Activated B cell treated with CpG ODN at 0.5 μM for 24 hours (primary cell): ENCODE measurements around the gene MBTD1. TPM values are rescaled to one million over a fixed set of nuclear protein-coding genes. Genes with fewer than 3 reads are reported as not detected.
"Not testable (repeated sequence)": the region's sequence is repeated elsewhere in the genome, so short reads cannot be mapped to it uniquely, and the experiment has no call there.

ENCODE experiments used
- ATAC-seq: fragments of 200-7000 bp; cut with Tn5 transposase; one replicate; pipeline ENCODE4 v1.10.0; 2021; ENCODE audit warnings: low read depth, mild to moderate bottlenecking, moderate library complexity
- CTCF ChIA-PET: fragments of 350-600 bp; sonication (Branson Sonifier 250); formaldehyde crosslinking; loops from one replicate; lab custom pipeline; 2021; ENCODE audit warnings: antibody characterized with exemption; lab: Charles Lee
- POLR2A ChIA-PET: fragments of 350-600 bp; sonication (Branson Sonifier 250); formaldehyde crosslinking; loops from one replicate; lab custom pipeline; 2021; ENCODE audit warnings: antibody characterized with exemption; lab: Charles Lee
- DNase-seq: peaks from one replicate; pipeline ENCODE4 v3.0.0; 2022
- H3K27ac Mint-ChIP-seq: one replicate; pipeline ENCODE4 v1.8.0; 2020; ENCODE audit warnings: mixed read lengths
- H3K27me3 Mint-ChIP-seq: one replicate; pipeline ENCODE4 v1.8.0; 2021; ENCODE audit warnings: mixed read lengths
- H3K36me3 Mint-ChIP-seq: one replicate; pipeline ENCODE4 v1.8.0; 2021; ENCODE audit warnings: low read depth, mixed read lengths
- H3K4me1 Mint-ChIP-seq: one replicate; pipeline ENCODE4 v1.8.0; 2021; ENCODE audit warnings: mixed read lengths
- H3K4me3 Mint-ChIP-seq: one replicate; pipeline ENCODE4 v1.8.0; 2020; ENCODE audit warnings: mild to moderate bottlenecking, mixed read lengths
- H3K9me3 Mint-ChIP-seq: one replicate; pipeline ENCODE4 v1.8.0; 2020; ENCODE audit warnings: mixed read lengths
- intact Hi-C: fragments of 100-400 bp; cut with micrococcal nuclease; formaldehyde crosslinking; loops from one replicate; pipeline ENCODE4 v1.15.1; 2024
- total RNA-seq: library from RNA; stranded (reverse); gene quantifications from 2 replicates; pipeline ENCODE4 v1.2.3, GENCODE V29; 2022
- TF ChIP-seq, protein P1 (sequence below): fragments of 200-600 bp; IDR thresholded peaks from one replicate; pipeline ENCODE4 v1.8.0; 2022; ENCODE audit warnings: antibody characterized with exemption, mild to moderate bottlenecking

Gene MBTD1
- total RNA-seq, 1 donor from 2014 or later = 23.6 TPM

DNA sequence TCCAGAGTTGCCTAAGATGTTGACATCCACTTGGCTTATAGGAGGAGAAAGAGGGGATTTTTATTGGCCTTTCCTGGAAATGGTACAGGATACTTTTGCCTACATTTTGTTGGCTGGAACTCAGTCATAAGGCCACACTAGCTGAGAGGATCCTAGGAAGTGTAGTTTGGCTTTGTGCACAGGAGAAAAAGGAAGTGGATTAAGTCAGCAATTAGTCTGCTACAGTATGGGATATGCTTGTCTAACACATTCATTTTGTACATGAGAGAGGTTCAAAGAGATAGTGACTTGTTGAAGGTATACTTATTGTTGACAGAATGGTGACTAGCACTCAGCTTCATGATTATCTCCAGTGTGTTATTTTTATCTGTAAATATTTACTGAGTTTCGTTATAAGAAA lies 10.8 kb upstream of the MBTD1 start:
- DNase-seq = no peak
- peaks cover 84% of the 10 kb centered on the region for H3K36me3 Mint-ChIP-seq
- ATAC-seq = no peak
- intact Hi-C loops = no loop called here
- TF ChIP-seq, protein P1, sequence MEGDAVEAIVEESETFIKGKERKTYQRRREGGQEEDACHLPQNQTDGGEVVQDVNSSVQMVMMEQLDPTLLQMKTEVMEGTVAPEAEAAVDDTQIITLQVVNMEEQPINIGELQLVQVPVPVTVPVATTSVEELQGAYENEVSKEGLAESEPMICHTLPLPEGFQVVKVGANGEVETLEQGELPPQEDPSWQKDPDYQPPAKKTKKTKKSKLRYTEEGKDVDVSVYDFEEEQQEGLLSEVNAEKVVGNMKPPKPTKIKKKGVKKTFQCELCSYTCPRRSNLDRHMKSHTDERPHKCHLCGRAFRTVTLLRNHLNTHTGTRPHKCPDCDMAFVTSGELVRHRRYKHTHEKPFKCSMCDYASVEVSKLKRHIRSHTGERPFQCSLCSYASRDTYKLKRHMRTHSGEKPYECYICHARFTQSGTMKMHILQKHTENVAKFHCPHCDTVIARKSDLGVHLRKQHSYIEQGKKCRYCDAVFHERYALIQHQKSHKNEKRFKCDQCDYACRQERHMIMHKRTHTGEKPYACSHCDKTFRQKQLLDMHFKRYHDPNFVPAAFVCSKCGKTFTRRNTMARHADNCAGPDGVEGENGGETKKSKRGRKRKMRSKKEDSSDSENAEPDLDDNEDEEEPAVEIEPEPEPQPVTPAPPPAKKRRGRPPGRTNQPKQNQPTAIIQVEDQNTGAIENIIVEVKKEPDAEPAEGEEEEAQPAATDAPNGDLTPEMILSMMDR = no peak
- H3K4me1 Mint-ChIP-seq = peaks cover 5% of the 10 kb centered on the region
- CTCF ChIA-PET = no interaction called here
- H3K27ac Mint-ChIP-seq = no peak overlapping the region
- no peaks in the 10 kb centered on the region for H3K27me3 Mint-ChIP-seq
- H3K9me3 Mint-ChIP-seq = no peaks in the 10 kb centered on the region
- no peak overlapping the region for H3K4me3 Mint-ChIP-seq
- POLR2A ChIA-PET = no interaction called here

DNA sequence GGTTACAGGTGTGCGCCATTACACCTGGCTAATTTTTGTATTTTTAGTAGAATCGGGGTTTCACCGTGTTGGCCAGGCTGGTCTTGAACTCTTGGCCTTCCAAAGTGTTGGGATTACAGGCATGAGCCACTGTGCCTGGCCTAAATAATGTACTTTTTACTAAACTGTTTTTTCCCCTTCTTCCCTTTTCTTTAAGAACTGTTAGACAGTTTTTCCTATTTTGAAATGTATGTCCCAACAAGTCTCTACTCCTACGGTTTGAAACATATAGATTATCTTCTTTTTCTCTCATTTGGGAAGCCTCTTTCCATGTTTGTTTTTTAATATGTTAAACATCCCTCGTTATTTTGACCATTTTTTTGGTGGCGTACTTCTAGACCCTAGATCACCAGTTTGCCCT lies 10.1 kb upstream of the MBTD1 start:
- no peak overlapping the region for H3K4me3 Mint-ChIP-seq
- H3K36me3 Mint-ChIP-seq = peaks cover 82% of the 10 kb centered on the region
- H3K27me3 Mint-ChIP-seq = no peaks in the 10 kb centered on the region
- peaks cover 5% of the 10 kb centered on the region for H3K4me1 Mint-ChIP-seq
- intact Hi-C loops = no loop called here
- ChIA-PET CTCF (no interaction called here), POLR2A (no interaction called here)
- TF ChIP-seq, protein P1 = no peak
- H3K27ac Mint-ChIP-seq = no peak overlapping the region
- ATAC-seq (no peak), DNase-seq (no peak)
- no peaks in the 10 kb centered on the region for H3K9me3 Mint-ChIP-seq

DNA sequence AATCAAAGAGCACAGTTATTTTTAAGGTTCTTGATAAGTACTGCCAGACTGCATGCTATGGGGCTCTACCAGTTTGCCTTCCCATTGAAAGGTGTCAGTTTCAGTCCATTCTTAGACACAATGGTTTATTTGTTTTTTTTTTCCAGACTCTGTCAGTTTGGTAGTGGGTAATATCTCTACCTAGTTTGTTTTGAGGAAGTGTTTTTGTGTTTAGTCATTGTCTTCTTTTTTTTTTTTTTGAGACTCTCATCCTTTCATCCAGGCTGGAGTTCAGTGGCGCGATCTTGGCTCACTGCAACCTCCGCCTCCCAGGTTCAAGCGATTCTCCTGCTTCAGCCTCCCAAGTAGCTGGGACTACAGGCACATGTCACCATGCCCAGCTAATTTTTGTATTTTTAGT lies 4.6 kb upstream of the MBTD1 start:
- peaks cover 58% of the 10 kb centered on the region for H3K36me3 Mint-ChIP-seq
- H3K4me1 Mint-ChIP-seq = peaks cover 35% of the 10 kb centered on the region
- H3K9me3 Mint-ChIP-seq, DNase-seq, CTCF ChIA-PET, H3K4me3 Mint-ChIP-seq, ATAC-seq, H3K27ac Mint-ChIP-seq, H3K27me3 Mint-ChIP-seq: not testable (repeated sequence)
- intact Hi-C loops = loop anchor here (5.0 kb wide), 1 partner anchor 207 kb away; no protein-coding TSS in a partner anchor
- POLR2A ChIA-PET = interaction anchor here (0.6 to 0.7 kb wide), 2 partner anchors 72 to 185 kb away, joined by 4 to 11 read pairs; no protein-coding TSS in a partner anchor

DNA sequence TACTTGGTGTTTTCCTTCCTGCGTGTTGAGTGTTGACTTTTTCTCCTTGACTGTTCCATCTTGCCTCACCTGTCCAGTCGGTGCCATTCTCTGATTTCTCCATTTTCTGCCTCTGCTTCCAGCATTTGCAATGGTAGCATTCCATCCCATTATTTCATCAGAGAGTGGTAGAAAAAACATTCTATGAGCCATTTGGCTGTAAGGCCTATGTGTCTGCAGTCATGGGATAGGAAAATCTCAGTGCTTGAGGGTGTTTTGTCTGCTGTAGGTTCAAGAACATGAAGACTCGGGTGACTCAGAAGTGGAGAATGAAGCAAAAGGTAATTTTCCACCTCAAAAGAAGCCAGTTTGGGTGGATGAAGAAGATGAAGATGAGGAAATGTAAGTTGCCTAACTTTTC lies 3.2 kb upstream of the MBTD1 start:
- CTCF ChIA-PET = no interaction called here
- Mint-ChIP-seq H3K4me1 (peaks cover 46% of the 10 kb centered on the region), H3K9me3 (no peaks in the 10 kb centered on the region), H3K4me3 (peak overlapping the region; percentile 37), H3K27me3 (no peaks in the 10 kb centered on the region), H3K36me3 (peaks cover 51% of the 10 kb centered on the region), H3K27ac (no peak overlapping the region)
- DNase-seq (no peak), ATAC-seq (no peak)
- POLR2A ChIA-PET = no interaction called here
- intact Hi-C loops = loop anchor here (5.0 kb wide), 1 partner anchor 206 kb away; no protein-coding TSS in a partner anchor
- TF ChIP-seq, protein P1 = no peak

DNA sequence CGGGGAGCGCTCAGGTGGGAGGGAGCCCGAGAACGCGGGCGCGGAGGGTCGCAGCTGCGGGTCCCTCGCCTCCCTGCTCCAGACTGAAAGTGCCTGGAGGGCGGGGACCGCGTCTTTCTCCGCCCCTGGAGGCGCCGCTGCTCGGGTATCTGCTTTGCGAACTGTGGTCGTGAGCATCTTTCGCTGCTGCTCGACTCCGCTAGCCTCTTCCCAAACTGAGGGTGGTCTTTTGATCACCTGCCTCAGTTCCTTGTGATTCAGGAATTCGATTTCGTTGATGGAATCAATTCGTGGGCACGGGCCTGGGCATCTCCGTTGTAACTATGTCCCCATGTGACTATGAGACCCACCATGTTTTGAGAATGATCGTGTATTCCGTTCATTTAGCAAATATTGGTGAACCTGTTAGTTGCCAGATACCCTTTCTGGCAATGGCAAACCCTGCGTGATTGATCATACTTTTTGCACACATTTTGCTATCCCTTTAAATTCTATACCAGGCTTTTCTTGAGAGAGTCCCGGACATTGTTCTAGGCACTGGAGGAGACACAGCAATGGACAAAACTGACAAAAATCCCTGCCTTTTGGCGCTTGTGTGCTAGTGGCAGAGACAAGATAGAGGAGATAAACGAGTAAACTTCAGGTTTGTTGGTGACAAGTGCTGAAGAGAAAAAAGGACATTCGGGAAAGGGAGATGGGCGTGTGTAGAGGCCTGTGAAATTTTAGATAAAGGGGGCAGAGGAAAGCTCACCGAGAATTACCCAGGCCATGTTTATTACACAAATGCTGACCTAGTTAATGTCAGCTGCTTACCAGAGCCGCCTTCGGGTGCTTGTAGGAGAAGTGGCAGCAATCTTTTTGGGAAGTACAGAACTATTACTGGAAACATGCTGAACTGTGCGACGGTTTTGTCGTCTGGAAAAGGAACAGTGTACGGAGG lies 1.4 kb upstream of the MBTD1 start:
- intact Hi-C loops = loop anchor here (2.0 to 5.0 kb wide), 2 partner anchors 140 to 204 kb away; partner anchors contain the start of gene SPAG9
- no peaks in the 10 kb centered on the region for H3K9me3 Mint-ChIP-seq

More for the DNA sequence above, 1.4 kb upstream of the MBTD1 start:
- TF ChIP-seq, protein P1 = no peak
- CTCF ChIA-PET = no interaction called here
- Mint-ChIP-seq H3K27me3 (no peaks in the 10 kb centered on the region), H3K4me3 (peak overlapping the region; percentile 95), H3K36me3 (peaks cover 52% of the 10 kb centered on the region), H3K4me1 (peaks cover 57% of the 10 kb centered on the region), H3K27ac (peak overlapping the region; percentile 46)
- ATAC-seq (no peak), DNase-seq (no peak)
- POLR2A ChIA-PET = interaction anchor here (0.5 to 1.8 kb wide), 3 partner anchors 23 to 95 kb away, joined by 3 to 5 read pairs (median 3); partner anchors contain the start of gene NME2
